Activated naive CD4-positive, alpha-beta T cell treated with anti-CD3 and anti-CD28 coated beads, Interleukin-2, amount 50 U/mL, for 72 hours (primary cell): Measurements from ENCODE around the gene SPINK7. TPM values are rescaled to one million over a fixed set of nuclear protein-coding genes. Genes with fewer than 3 reads are reported as not detected.
"Not testable (repeated sequence)": the region's sequence is repeated elsewhere in the genome, so short reads cannot be mapped to it uniquely, and the experiment has no call there.

Experiments
- ATAC-seq, 2 donors: fragments of 150-1000 bp; cut with Tn5 transposase; 2 replicates each; pipeline ENCODE4 v1.10.0; 2021; ENCODE audit warnings: mild to moderate bottlenecking in 2 of 2, moderate library complexity in 2 of 2
- DNase-seq, 2 donors: peaks; one replicate each; pipeline ENCODE4 v3.0.0; 2021 to 2022; ENCODE audit warnings: low spot score in 2 of 2
- H3K27ac Mint-ChIP-seq, 2 donors: one replicate each; pipeline ENCODE4 v1.8.0; 2022; ENCODE audit warnings: mild to moderate bottlenecking in 2 of 2, mixed read lengths in 2 of 2
- H3K36me3 Mint-ChIP-seq, 2 donors: one replicate each; pipeline ENCODE4 v1.8.0; 2022; ENCODE audit warnings: mixed read lengths in 2 of 2
- H3K9me3 Mint-ChIP-seq, 2 donors: one replicate each; pipeline ENCODE4 v1.8.0; 2022; ENCODE audit warnings: mixed read lengths in 2 of 2
- total RNA-seq, 2 donors: library from RNA; stranded (reverse); gene quantifications; one replicate each; pipeline ENCODE4 v1.2.3, GENCODE V29; 2022

Gene SPINK7
- not detected for total RNA-seq

DNA sequence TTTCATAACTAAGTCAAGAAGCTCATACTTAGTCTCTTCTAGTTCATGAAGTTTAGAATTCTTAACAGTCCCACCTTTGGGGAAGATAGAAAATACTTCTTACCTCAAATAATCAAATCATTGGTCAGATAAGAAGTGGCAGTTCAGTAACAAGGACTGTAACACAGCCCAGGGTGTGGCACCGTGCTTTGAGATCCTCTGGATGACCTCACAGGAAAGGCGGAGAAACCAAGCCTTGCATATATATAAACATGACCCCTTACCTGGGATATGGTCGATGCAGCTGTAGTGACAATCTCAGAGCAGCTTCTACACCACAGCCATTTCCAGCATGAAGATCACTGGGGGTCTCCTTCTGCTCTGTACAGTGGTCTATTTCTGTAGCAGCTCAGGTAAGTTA lies at the start of gene SPINK7:
Gene SPINK7, plus strand, starts transcription at position 271 of the 400 bp plus-strand sequence. Its CDS starts 61 bp downstream, at position 332.
- peaks cover 12 to 13% of the 10 kb centered on the region in 2 donors for H3K9me3 Mint-ChIP-seq
- no peak within 1 kb of the TSS for H3K27ac Mint-ChIP-seq
- DNase-seq (no peak), ATAC-seq (no peak)
- H3K36me3 Mint-ChIP-seq = peaks cover 0 to 19% of the 10 kb centered on the region in 2 donors

DNA sequence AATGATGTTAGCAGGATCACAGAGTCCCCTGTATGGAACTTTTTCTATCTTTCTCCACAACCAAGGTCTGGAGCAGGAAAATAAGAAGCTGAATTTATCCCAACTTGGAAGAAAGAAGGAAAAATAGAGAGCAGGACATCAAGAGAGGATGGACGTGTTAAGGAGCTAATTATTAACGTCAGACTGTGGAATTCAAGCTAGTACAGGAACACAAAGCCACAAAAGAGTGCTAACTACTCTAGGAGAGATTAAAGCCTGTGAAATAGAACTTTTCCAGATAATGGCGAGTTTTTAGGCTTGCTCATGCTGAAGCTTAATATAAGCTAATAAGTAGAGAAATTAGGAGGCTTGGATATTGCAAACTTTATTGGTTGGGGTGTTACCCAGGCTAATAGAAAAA lies 44.3 kb upstream of the SPINK7 start:
- Mint-ChIP-seq H3K36me3 (no peaks in the 10 kb centered on the region), H3K27ac (no peak overlapping the region), H3K9me3 (peaks cover 4 to 7% of the 10 kb centered on the region in 2 donors)
- ATAC-seq (no peak), DNase-seq (no peak)

DNA sequence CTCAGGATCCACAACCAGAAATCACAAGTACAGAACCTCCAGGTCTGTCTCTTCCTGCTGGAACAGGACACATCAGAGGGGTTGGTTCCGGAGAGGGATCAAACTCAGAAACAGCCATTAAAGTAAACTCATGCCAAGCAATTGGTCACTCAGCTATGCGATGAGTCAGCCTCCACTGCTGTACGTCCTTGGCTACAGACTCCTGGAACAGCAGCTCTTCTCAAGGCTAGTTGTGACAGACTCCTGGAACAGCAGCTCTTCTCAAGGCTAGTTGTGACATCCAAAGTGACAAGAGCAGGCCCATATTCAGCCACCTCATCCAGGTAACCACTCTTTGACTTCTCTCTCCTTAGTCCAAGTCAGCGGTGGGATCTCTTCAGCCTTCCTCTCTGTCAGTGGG lies 43.7 kb upstream of the SPINK7 start, which contains the start of gene SPINK13:
Gene SPINK13, plus strand, starts transcription at position 229 of the 400 bp plus-strand sequence. CDS start 1,279 bp downstream, outside the sequence.
- ATAC-seq = no peak
- Mint-ChIP-seq H3K36me3 (no peaks in the 10 kb centered on the region), H3K27ac (no peak within 1 kb of the TSS), H3K9me3 (peaks cover 3 to 7% of the 10 kb centered on the region in 2 donors)
- no peak for DNase-seq

DNA sequence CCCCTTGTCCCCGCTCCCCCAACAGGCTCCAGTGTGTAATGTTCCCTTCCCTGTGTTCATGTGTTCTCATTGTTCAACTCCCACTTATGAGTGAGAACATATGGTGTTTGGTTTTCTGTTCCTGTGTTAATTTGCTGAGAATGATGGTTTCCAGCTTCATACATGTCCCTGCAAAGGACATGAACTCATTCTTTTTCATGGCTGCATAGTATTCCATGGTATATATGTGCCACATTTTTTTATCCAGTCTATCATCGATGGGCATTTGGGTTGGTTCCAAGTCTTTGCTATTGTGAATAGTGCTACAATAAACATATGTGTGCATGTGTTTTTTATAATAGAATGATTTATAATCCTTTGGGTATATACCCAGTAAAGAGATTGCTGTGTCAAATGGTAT lies 37.1 kb upstream of the SPINK7 start:
- H3K9me3 Mint-ChIP-seq = peaks cover 26% of the 10 kb centered on the region in 2 donors
- H3K27ac Mint-ChIP-seq, ATAC-seq, DNase-seq: not testable (repeated sequence)
- peaks cover 13 to 41% of the 10 kb centered on the region in 2 donors for H3K36me3 Mint-ChIP-seq

DNA sequence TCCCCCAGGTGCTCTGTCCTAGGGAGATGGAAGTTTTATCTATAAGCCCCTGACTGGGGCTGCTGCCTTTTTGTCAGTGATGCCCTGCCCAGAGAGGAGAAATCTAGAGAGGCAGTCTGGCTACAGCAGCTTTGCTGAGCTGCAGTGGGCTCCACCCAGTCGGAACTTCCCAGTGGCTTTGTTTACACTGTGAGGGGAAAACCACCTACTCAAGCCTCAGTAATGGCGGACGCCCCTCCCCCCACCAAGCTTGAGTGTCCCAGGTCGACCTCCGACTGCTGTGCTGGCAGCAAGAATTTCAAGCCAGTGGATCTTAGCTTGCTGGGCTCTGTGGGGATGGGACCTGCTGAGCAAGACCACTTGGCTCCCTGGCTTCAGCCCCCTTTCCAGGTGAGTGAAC lies 31.3 kb upstream of the SPINK7 start:
- not testable (repeated sequence) for DNase-seq, H3K27ac Mint-ChIP-seq, ATAC-seq
- Mint-ChIP-seq H3K9me3 (peaks cover 30% of the 10 kb centered on the region in 2 donors), H3K36me3 (peaks cover 17 to 56% of the 10 kb centered on the region in 2 donors)

DNA sequence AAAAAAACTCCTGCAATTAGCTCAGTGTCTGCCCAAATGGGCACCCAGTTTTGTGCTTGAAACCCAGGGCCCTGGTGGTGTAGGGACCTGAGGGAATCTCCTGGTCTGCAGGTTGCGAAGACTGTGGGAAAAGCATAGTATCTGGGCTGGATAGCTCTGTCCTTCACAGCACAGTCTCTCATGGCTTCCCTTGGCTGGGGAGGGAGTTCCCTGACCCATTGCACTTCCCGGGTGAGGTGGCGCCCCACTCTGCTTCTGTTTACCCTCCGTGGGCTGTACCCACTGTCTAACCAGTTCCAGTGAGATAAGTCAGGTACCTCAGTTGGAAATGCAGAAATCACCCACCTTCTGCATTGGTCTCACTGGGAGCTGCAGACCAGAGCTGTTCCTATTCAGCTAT lies 30.9 kb upstream of the SPINK7 start:
- H3K27ac Mint-ChIP-seq, ATAC-seq, DNase-seq: not testable (repeated sequence)
- H3K9me3 Mint-ChIP-seq = peaks cover 30% of the 10 kb centered on the region in 2 donors
- peaks cover 17 to 52% of the 10 kb centered on the region in 2 donors for H3K36me3 Mint-ChIP-seq

DNA sequence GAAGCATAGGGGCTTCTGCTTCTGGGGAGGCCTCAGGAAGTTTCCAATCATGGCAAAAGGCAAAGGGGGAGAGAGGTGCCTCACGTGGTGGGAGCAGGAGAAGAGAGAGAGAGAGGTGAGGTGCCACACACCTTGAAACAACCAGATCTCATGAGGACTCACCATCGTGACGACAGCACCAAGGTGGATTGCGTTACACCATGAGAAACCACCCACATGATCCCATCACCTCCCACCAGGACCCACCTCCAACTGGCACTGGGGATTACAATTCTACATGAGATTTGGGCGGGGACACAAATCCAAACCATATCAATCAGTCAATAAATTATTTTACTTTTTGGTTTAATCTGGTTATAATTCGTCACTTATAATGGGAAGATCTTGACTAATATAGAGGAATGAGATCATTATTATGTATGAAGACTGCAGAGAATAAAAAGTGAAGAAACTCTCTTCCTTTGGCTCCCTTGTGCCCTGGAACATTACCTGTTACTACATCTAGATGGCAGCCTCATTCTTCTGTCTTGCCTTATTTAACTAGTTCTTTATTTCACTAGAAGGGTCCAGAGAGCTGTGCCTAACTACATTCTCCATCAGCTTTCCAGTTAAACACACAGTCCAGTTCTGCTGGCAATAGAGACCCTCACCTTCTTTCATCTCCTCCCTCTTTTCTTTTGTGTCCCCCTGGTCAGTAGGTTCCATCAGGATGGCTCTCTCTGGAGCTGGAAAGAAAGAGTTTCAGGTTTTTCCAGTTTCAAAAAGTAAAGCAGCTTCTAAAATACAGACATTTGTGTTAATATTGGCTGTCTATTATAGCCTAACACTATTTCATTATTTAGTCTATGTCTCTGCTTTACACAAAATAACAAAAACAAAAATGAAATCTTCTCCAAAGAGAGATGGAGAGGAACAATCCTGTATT lies 21.7 kb upstream of the SPINK7 start:
- DNase-seq (no peak), ATAC-seq (peak in 1 of 2 donors; percentile 46)
- Mint-ChIP-seq H3K27ac (no peak overlapping the region), H3K36me3 (no peaks in the 10 kb centered on the region), H3K9me3 (no peaks in the 10 kb centered on the region)

DNA sequence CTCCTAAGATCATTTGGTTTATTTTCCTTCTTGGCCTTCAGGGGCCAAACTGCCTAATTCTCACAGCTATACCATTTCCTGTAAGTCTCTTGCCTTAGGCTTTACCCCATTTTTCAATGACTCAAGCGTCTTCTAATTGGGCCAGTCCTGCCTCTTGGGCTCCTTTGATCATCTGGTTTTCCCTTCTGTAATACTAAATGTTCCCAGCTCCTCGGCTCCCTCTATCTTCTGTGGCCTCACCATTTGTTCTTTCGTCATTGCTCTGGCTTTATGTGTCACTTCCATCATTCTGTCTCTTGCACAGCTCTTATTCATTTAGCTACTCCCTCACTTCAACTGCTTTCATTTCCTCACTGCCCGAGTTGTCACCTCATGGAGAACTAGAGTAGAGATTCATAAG lies 14.5 kb upstream of the SPINK7 start:
- Mint-ChIP-seq H3K27ac (no peak overlapping the region), H3K36me3 (no peaks in the 10 kb centered on the region), H3K9me3 (no peaks in the 10 kb centered on the region)
- DNase-seq = no peak
- ATAC-seq = no peak

DNA sequence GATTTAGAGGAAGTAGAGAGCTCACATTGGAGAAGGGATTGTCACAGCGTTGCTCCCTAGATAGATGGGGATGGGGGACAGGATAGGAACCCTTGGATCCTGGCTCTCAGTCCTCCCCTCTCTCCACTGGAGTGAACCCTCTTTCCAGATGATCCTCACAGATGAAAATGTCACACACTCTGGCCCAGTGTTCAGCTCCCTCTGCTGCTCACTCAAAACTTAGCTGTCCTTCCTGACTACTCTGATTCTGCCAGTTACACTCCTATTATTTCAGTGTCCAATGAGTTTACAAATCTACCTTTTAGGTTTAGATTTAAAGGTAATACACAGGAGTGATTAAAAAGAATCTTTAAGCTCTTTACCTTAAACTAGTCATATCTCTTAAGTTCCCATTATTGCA lies 5.8 kb upstream of the SPINK7 start:
- DNase-seq (no peak), ATAC-seq (no peak)
- Mint-ChIP-seq H3K27ac (no peak overlapping the region), H3K36me3 (peaks cover 0 to 19% of the 10 kb centered on the region in 2 donors), H3K9me3 (peaks cover 12 to 13% of the 10 kb centered on the region in 2 donors)

DNA sequence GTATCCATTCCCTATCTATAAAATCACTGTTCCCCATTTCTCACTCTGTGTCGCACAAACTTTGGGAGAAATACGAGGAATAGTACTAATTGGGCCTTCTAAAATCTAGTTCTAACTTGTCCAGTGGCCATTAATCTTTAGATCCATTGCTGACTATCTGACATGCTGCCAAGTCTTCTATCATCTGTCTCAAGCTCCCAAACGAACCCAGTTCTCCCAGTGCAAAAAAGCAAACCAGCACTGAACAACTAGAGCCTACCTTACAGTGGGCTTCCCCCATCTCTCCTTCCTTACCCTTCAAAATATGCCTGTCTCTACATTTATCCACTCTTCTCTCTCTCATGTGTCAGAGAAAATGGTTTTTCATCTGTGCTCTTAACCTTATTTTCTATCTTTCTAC lies 3.2 kb upstream of the SPINK7 start:
- DNase-seq (no peak), ATAC-seq (no peak)
- no peak overlapping the region for H3K27ac Mint-ChIP-seq
- H3K36me3 Mint-ChIP-seq = peaks cover 0 to 19% of the 10 kb centered on the region in 2 donors
- H3K9me3 Mint-ChIP-seq = peaks cover 12 to 13% of the 10 kb centered on the region in 2 donors

DNA sequence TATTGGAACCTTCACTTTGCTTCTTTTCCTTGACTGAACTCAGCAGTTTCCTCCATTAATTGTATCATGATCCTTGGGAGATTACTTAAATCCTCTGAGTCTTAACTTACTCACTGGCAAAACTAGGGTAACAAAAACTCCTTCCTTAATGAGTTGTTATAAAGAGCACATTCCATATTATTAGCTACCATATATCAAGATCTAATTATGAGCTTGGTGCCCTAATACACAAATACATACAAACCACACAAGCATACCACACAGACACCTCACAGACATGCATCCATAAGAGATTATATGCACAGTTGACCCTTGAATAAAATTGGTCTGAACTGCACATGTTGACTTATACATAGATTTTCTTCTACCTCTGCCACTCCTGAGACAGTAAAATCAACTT lies 2.5 kb upstream of the SPINK7 start:
- Mint-ChIP-seq H3K9me3 (peaks cover 12 to 13% of the 10 kb centered on the region in 2 donors), H3K36me3 (peaks cover 0 to 19% of the 10 kb centered on the region in 2 donors)
- no peak for ATAC-seq

DNA sequence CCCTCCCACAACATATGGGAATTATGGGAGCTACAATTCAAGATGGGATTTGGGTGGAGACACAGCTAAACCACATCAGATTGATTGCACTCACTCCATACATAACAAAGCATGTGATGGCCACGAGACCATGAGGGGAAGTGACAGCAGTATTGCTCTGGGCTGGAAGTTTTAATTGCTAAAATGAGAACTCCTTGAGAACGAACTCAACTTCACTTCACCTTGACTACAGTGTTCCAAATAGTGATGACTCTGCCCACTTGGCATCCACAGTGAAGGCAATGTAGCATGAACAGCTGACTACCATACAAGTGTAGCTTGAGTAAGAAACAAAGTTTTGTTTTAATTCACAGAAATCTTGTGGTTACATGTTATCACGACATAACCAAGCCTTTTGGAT lies 739 bp upstream of the SPINK7 start:
- Mint-ChIP-seq H3K36me3 (peaks cover 0 to 19% of the 10 kb centered on the region in 2 donors), H3K27ac (no peak overlapping the region), H3K9me3 (peaks cover 12 to 13% of the 10 kb centered on the region in 2 donors)
- DNase-seq (no peak), ATAC-seq (no peak)

More for the DNA sequence above, 2.5 kb upstream of the SPINK7 start:
- no peak for DNase-seq
- H3K27ac Mint-ChIP-seq = no peak overlapping the region

DNA sequence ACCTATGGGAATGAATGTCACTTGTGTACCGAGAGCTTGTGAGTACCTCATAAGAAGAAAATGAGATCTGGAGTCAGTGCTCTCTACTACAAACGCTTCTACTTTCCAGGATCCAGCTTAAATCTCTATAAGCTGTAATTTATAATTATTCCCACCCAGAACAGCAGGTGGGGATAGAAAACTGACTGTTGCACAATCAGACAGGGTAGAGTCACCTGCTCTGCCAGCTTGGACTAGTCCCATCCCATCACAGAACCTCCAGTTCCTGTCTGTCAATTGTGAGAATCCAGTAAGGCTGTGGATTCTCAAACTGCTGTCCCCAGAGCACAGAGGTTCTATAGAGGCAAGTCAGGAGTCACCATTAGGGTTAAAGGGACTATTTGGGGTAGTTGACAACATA lies 2.0 kb downstream of the SPINK7 start:
- DNase-seq = no peak
- H3K36me3 Mint-ChIP-seq = peaks cover 0 to 7% of the 10 kb centered on the region in 2 donors
- peaks cover 5 to 10% of the 10 kb centered on the region in 2 donors for H3K9me3 Mint-ChIP-seq

DNA sequence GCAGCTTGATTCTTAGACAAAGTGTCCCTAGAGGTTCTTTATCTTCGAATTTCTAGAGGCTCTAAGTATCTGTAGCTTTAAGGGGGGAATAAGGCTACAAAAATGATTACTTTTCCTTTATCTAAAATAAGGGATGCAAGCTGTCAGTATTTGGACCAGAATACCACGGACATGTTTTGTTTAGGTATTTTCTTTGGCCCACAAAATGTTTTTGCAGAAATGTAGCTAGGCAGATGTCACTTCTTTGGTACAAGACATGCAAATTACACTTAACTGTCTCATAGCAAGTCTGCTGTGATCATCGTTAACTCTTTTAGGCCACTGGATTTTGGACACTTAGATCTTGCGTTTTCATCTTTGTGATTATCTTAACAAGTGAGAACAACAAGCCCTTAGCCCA lies 2.5 kb downstream of the SPINK7 start:
- ATAC-seq = no peak
- H3K36me3 Mint-ChIP-seq = peaks cover 0 to 5% of the 10 kb centered on the region in 2 donors
- H3K27ac Mint-ChIP-seq = no peak overlapping the region

More for the DNA sequence above, 2.0 kb downstream of the SPINK7 start:
- ATAC-seq = no peak
- H3K27ac Mint-ChIP-seq = no peak overlapping the region

DNA sequence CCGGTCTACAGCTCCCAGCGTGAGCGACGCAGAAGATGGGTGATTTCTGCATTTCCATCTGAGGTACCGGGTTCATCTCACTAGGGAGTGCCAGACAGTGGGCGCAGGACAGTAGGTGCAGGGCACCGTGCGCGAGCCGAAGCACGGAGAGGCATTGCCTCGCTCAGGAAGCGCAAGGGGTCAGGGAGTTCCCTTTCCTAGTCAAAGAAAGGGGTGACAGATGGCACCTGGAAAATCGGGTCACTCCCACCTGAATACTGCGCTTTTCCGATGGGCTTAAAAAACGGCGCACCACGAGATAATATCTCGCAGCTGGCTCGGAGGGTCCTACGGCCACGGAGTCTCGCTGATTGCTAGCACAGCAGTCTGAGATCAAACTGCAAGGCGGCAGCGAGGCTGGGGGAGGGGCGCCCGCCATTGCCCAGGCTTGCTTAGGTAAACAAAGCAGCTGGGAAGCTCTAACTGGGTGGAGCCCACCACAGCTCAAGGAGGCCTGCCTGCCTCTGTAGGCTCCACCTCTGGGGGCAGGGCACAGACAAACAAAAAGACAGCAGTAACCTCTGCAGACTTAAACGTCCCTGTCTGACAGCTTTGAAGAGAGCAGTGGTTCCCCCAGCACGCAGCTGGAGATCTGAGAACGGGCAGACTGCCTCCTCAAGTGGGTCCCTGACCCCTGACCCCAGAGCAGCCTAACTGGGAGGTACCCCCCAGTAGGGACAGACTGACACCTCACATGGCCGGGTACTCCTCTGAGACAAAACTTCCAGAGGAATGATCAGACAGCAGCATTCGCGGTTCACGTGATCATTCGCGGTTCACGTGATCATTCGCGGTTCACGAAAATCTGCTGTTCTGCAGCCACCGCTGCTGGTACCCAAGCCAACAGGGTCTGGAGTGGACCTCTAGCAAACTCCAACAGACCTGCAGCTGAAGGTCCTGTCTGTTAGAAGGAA lies 8.1 kb downstream of the SPINK7 start:
- H3K27ac Mint-ChIP-seq, H3K9me3 Mint-ChIP-seq, H3K36me3 Mint-ChIP-seq, ATAC-seq, DNase-seq: not testable (repeated sequence)

More for the DNA sequence above, 2.5 kb downstream of the SPINK7 start:
- peaks cover 0 to 4% of the 10 kb centered on the region in 2 donors for H3K9me3 Mint-ChIP-seq
- DNase-seq = no peak

DNA sequence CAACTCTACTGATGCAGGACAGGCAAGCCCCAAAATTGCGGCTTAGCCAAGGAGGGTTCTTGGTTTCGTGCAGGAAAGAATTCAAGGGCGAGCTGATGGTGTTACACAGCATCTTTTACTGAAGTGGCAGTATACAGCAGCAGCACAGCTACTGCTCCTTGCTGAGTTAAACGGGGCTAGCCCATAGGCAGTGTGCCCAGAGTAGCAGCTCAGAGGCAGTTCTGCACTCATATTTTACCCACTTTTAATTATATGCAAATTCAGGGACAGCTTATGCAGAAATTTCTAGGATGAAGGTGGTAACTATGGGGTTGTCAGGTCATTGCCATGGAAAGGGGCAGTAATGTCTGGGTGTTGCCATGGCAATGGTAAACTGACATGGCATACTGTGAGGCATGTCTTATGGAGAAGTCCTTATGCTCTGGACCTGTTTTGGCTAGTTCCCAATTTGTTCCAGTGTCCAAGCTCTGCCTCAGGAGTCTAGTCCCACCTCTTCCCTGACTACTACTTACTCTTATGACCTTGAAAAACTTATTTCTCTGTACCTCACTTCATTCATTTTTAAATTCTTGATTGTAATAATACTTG lies 21.1 kb downstream of the SPINK7 start:
- peaks cover 6 to 19% of the 10 kb centered on the region in 2 donors for H3K36me3 Mint-ChIP-seq
- ATAC-seq (no peak), DNase-seq (no peak)
- no peak overlapping the region for H3K27ac Mint-ChIP-seq
- H3K9me3 Mint-ChIP-seq = peaks cover 5 to 16% of the 10 kb centered on the region in 2 donors
